LNCAP (cell line): Measurements from ENCODE around the gene NDST1.

Source experiments
- TF ChIP-seq, protein P1 (sequence below): fragments of 450-650 bp; IDR thresholded peaks from 2 replicates; pipeline ENCODE4 v1.5.1; 2017; ENCODE audit warnings: mild to moderate bottlenecking

Gene NDST1

DNA sequence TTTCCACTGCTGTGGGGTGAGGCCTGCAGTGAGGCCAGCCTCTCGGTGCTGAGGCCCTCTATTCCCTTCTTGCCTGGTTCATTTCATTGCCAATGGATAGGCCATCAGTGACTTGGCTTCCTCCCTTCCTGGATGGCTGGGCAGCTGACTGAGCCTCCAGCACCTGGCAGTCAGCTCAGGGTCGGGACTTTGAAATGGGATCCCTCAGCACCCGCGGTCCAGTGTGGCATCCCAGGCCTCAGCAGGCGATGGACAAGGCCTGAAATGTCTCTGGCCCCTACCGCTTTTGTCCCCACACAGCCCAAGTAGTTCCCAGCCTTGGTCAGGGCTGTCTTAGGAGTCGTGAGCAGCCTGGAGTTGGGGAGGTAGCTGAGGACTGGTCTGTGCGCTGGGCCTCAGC, 17.2 kb downstream of the NDST1 start:
- TF ChIP-seq, protein P1, sequence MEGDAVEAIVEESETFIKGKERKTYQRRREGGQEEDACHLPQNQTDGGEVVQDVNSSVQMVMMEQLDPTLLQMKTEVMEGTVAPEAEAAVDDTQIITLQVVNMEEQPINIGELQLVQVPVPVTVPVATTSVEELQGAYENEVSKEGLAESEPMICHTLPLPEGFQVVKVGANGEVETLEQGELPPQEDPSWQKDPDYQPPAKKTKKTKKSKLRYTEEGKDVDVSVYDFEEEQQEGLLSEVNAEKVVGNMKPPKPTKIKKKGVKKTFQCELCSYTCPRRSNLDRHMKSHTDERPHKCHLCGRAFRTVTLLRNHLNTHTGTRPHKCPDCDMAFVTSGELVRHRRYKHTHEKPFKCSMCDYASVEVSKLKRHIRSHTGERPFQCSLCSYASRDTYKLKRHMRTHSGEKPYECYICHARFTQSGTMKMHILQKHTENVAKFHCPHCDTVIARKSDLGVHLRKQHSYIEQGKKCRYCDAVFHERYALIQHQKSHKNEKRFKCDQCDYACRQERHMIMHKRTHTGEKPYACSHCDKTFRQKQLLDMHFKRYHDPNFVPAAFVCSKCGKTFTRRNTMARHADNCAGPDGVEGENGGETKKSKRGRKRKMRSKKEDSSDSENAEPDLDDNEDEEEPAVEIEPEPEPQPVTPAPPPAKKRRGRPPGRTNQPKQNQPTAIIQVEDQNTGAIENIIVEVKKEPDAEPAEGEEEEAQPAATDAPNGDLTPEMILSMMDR, result no peak

- TF ChIP-seq, protein P1, result no peak
Measured at GRCh38 chr5:150525781-150526180, 17.9 kb downstream of the NDST1 start.

GRCh38 chr5:150527038-150527437, 19.1 kb downstream of the NDST1 start:
- TF ChIP-seq, protein P1, result no peak

GRCh38 chr5:150527808-150528207, 19.9 kb downstream of the NDST1 start:
- TF ChIP-seq, protein P1, result no peak

DNA sequence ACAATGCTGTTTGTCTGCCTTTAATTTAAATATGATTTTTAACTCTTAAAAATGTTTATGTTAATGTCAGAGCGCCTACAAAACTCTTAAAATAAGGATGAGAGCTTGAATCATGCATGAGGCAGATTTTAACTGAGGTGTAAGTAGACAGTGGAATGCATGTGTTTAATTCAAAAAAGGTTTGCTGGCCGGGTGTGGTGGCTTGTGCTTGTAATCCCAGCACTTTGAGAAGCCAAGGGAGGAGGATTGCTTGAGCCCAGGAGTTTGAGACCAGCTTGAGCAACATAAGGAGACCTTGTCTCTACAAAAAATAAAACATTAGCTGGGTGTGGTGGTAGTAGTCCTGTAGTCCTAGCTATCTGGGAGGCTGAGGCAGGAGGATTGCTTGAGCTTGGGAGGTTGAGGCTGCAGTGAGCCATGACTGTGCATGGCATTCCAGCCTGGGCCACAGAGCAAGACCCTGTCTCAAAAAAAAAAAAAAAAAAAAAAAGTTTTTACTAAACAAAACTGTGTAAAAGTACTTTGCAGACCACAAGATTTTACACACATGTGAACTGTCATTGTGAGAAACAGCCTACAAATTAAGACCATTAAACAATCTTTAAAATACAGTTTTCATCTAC, 21.1 kb downstream of the NDST1 start:
- TF ChIP-seq, protein P1, result no peak

GRCh38 chr5:150529555-150529954, 21.6 kb downstream of the NDST1 start:
- TF ChIP-seq, protein P1, result no peak

GRCh38 chr5:150530423-150530822, 22.5 kb downstream of the NDST1 start:
- TF ChIP-seq, protein P1, result no peak

DNA sequence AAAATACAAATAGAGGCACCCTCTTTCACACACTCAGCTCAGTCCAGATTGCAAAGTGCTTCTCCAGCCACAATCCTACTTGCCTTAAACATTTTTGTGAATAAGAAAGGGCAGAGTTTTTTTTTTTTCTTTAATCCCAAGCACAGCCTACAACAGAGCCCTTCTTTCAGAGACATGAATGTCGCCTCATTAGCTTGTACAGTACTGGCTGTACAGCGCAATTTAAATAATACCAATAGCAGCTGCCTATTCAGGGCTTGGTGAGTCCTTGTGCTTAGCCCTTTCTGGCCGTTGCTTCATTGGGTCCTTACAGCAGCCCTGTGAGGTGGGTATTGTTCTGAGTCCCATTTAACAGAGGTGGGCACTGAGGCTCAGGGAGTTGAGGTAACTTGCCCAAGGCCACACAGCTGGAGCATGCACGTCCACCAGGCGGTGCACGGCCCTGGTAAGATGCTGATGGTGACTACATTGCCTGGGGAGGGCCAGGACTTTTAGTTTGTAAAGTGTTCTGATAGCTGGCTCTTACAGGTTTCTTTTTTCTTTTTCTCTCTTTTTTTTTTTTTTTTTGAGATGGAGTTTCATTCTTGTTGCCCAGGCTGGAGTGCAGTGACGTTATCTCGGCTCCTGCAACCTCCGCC, 23.1 kb downstream of the NDST1 start:
- TF ChIP-seq, protein P1, result no peak
